Measurements from ENCODE around the gene RNF6.

Gene RNF6

GRCh38 chr13:26219726-26220125, 2.4 kb downstream of the RNF6 start:
- H3K4me3 ChIP-seq (replicated peaks in 1 of 2; ENCODE audit: low read depth in 2 of 2, low read length in 2 of 2): no peak overlapping the region
- TF ChIP-seq, protein P1, sequence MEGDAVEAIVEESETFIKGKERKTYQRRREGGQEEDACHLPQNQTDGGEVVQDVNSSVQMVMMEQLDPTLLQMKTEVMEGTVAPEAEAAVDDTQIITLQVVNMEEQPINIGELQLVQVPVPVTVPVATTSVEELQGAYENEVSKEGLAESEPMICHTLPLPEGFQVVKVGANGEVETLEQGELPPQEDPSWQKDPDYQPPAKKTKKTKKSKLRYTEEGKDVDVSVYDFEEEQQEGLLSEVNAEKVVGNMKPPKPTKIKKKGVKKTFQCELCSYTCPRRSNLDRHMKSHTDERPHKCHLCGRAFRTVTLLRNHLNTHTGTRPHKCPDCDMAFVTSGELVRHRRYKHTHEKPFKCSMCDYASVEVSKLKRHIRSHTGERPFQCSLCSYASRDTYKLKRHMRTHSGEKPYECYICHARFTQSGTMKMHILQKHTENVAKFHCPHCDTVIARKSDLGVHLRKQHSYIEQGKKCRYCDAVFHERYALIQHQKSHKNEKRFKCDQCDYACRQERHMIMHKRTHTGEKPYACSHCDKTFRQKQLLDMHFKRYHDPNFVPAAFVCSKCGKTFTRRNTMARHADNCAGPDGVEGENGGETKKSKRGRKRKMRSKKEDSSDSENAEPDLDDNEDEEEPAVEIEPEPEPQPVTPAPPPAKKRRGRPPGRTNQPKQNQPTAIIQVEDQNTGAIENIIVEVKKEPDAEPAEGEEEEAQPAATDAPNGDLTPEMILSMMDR (IDR thresholded peaks at IDR 0.05; ENCODE audit: low read depth, low read length): no peak
- DNase-seq (ENCODE audit: low read depth in 2 of 2): peak in 1 of 2 donors; percentile 35

GRCh38 chr13:26216042-26216441, 6.1 kb downstream of the RNF6 start:
- TF ChIP-seq, protein P1 (IDR thresholded peaks at IDR 0.05; ENCODE audit: low read depth, low read length): no peak
- H3K4me3 ChIP-seq (replicated peaks in 1 of 2; ENCODE audit: low read depth in 2 of 2, low read length in 2 of 2): no peak overlapping the region
- DNase-seq (ENCODE audit: low read depth in 2 of 2): no peak

- DNase-seq (ENCODE audit: low read depth in 2 of 2): no peak
- H3K4me3 ChIP-seq (replicated peaks in 1 of 2; ENCODE audit: low read depth in 2 of 2, low read length in 2 of 2): no peak overlapping the region
- TF ChIP-seq, protein P1 (IDR thresholded peaks at IDR 0.05; ENCODE audit: low read depth, low read length): no peak
These were observed 8.1 kb downstream of the RNF6 start for GRCh38 chr13:26213982-26214381.

GRCh38 chr13:26213345-26213744, 8.8 kb downstream of the RNF6 start:
- no peak for DNase-seq (ENCODE audit: low read depth in 2 of 2)
- TF ChIP-seq, protein P1 (IDR thresholded peaks at IDR 0.05; ENCODE audit: low read depth, low read length): no peak
- H3K4me3 ChIP-seq (replicated peaks in 1 of 2; ENCODE audit: low read depth in 2 of 2, low read length in 2 of 2): no peak overlapping the region

GRCh38 chr13:26208287-26208686, 13.8 kb downstream of the RNF6 start:
- TF ChIP-seq, protein P1 (IDR thresholded peaks at IDR 0.05; ENCODE audit: low read depth, low read length): no peak

DNA sequence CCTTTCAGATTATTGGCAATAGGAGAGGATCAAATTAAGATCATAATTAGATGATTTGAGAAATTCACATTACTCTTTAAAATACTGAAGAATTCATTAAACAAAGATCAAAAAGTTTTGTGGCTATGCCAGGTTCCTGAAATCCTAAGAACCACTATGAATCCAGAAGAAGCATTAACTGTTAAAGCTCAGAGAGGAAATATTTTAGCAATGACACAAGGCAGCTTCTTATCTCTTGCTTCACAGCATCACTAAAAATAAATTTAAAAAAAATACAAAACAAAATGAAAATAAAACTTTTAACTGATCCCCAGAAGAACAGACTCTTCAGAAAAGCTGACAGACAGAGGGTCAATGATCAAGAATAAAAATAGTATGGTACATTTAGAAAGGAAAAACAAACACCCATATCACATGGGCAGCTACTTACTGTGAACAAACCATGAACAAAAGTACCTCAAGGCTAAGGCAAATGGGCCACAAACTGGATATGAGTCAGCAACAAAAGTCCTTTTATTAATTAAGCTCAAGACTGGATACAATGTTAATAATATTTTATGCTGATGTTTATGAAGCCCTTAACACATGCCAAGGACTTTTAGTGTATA, 19.6 kb downstream of the RNF6 start:
- no peak overlapping the region for H3K4me3 ChIP-seq (replicated peaks in 1 of 2; ENCODE audit: low read depth in 2 of 2, low read length in 2 of 2)
- TF ChIP-seq, protein P1 (IDR thresholded peaks at IDR 0.05; ENCODE audit: low read depth, low read length): no peak
- peak; percentile 45 to 58 for DNase-seq (ENCODE audit: low read depth in 2 of 2)

More at GRCh38 chr13:26208287-26208686, 13.8 kb downstream of the RNF6 start:
- DNase-seq (ENCODE audit: low read depth in 2 of 2): no peak
- no peak overlapping the region for H3K4me3 ChIP-seq (replicated peaks in 1 of 2; ENCODE audit: low read depth in 2 of 2, low read length in 2 of 2)

DNA sequence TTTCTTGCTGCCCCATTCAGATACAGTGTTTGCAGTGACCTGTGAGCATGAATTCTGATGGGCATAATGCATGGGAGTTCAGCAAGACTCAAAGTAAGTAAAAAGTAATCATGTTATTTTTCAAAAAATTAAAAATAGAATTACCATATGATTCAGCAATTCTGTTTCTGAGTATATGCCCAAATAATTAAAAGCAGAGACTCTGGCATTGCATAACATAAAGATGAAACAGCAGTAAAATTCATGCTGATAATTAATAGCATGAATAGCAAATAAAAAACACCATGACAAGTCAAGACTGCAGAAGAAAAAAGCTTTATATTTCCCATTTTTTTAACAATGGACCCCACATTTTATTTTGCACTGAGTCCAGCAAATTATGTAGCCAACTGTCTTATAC, 21.3 kb downstream of the RNF6 start:
- no peak for DNase-seq (ENCODE audit: low read depth in 2 of 2)
- TF ChIP-seq, protein P1 (IDR thresholded peaks at IDR 0.05; ENCODE audit: low read depth, low read length): no peak
- H3K4me3 ChIP-seq (replicated peaks in 1 of 2; ENCODE audit: low read depth in 2 of 2, low read length in 2 of 2): no peak overlapping the region
